ENCODE data around the gene RAC2. TPM values are rescaled to one million over a fixed set of nuclear protein-coding genes. Genes with fewer than 3 reads are reported as not detected.

The RAC2 gene
- total and polyA plus RNA-seq, 2 of the 8 experiments (the other 6 are each of a cell fraction or from before 2014, with no cell fraction given), result 2.3 to 4.3 TPM

DNA sequence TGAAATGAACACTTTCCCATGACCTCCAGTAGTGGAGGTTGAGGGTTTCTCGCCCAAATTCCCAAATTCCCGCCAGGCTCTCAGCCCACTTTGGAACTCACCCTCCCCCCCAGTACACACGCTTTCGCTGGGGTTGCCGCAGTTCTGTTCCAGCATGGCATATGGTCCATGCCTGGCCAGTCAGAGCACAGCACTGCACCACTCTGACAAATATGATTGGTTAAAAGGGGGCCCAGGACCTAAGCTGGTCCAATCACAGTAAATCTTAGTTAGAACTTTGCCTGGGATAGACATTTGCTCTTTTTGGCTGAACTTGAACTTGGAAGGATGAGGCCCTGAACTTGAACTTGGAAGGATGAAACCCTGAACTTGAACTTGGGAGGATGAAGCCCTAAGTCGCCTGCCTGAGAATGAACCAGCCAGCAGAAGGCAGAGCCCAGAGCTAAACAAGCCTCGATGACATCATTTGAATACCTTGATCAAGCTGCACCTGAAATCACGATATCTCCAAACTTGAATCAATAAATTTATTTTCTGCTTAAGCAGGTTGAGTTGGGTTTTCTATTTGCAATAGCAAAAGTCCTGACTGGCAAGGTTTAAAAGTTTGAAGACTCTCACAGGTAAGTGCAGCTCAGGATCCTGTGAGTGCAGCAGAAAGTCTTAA, 19.2 kb downstream of the RAC2 start:
- Histone ChIP-seq H2BK5ac (ENCODE audit: low read depth, low read length) (no peak overlapping the region), H3K4ac (replicated peaks; ENCODE audit: insufficient read length, low read depth, low read length) (no peak overlapping the region), H3K27ac (ENCODE audit: low read depth, low read length) (no peak overlapping the region), H4K20me1 (replicated peaks in 1 of 2; ENCODE audit: control insufficient read depth in 1 of 2, insufficient read depth in 2 of 2, low read length in 2 of 2) (no peaks in the 10 kb centered on the region), H2BK120ac (replicated peaks; ENCODE audit: low read depth, low read length) (no peak overlapping the region), H3K27me3 (replicated peaks in 1 of 4; ENCODE audit: control insufficient read depth in 3 of 4, extremely low read depth in 1 of 4, insufficient read depth in 3 of 4, low read length in 3 of 4) (no peaks in the 10 kb centered on the region), H3K9ac (replicated peaks in 1 of 4; ENCODE audit: extremely low read depth in 1 of 4, low read depth in 3 of 4, low read length in 3 of 4) (no peak overlapping the region), H3K79me2 (ENCODE audit: control insufficient read depth in 1 of 2, insufficient read depth in 2 of 2, low read length in 2 of 2) (no peaks in the 10 kb centered on the region), H2AK5ac (ENCODE audit: low read depth, low read length) (no peak overlapping the region), H2BK15ac (ENCODE audit: low read length) (no peak overlapping the region), H3K4me3 (ENCODE audit: extremely low read depth in 1 of 4, insufficient read depth in 2 of 4, low read depth in 3 of 4, low read length in 4 of 4) (no peak overlapping the region), H3K36me3 (ENCODE audit: control insufficient read depth in 2 of 4, insufficient read depth in 4 of 4, low read length in 3 of 4) (no peaks in the 10 kb centered on the region), H2BK20ac (ENCODE audit: low read length) (no peak overlapping the region), H3K56ac (replicated peaks; ENCODE audit: insufficient read length, low read depth, low read length) (no peak overlapping the region), H3K23me2 (ENCODE audit: low read depth, low read length) (peaks cover 2% of the 10 kb centered on the region; the same call in 1 of the 2 replicates), H3K18ac (ENCODE audit: extremely low read depth, low read length) (no peak overlapping the region), H3K4me1 (replicated peaks in 1 of 4; ENCODE audit: control insufficient read depth in 3 of 4, insufficient read depth in 4 of 4, low read length in 3 of 4) (no peaks in the 10 kb centered on the region), H4K8ac (ENCODE audit: extremely low read depth, insufficient read depth, low read length) (no peak overlapping the region), H3K4me2 (ENCODE audit: insufficient read depth in 1 of 2, low read depth in 2 of 2, low read length in 2 of 2) (no peak overlapping the region), H2AFZ (ENCODE audit: low read length) (no peak overlapping the region), H4K91ac (replicated peaks; ENCODE audit: insufficient read length, low read length) (no peak overlapping the region), H2BK12ac (ENCODE audit: low read depth, low read length) (no peak overlapping the region), H4K5ac (ENCODE audit: insufficient read length, low read depth, low read length) (no peak overlapping the region), H3K79me1 (ENCODE audit: low read depth, low read length) (no peaks in the 10 kb centered on the region), H3K23ac (ENCODE audit: insufficient read length) (no peak overlapping the region), H3K9me3 (ENCODE audit: insufficient read depth in 2 of 2, low read depth in 1 of 2, low read length in 1 of 2) (no peaks in the 10 kb centered on the region; a peak in 1 of 4 replicates), H3K14ac (ENCODE audit: insufficient read length) (no peak overlapping the region)
- 91% methylated on average over 8 of the region's 8 CpGs; no CpG with 5 or more reads in 1 of the 2 experiments for WGBS, 2 experiments (ENCODE audit: extremely low coverage in 1 of 2, insufficient coverage in 1 of 2, insufficient read length in 1 of 2, insufficient replicate concordance in 2 of 2, low coverage in 1 of 2, low lambda C conversion rate in 2 of 2, missing lambda C conversion rate in 1 of 2)
- no peak for DNase-seq (ENCODE audit: low read depth in 1 of 2, low spot score in 2 of 2)
- POLR2A ChIA-PET (ENCODE audit: partially characterized antibody), result interaction anchor here (1.1 to 1.6 kb wide), 2 partner anchors 9 to 16 kb away, joined by 3 to 7 read pairs; no protein-coding TSS in a partner anchor
- TF ChIP-seq SP2 (IDR thresholded peaks at IDR 0.05; ENCODE audit: low read length), result no peak
- no peak for TF ChIP-seq CREB1 (IDR thresholded peaks at IDR 0.05)
- TF ChIP-seq FOSL1 (IDR thresholded peaks at IDR 0.05; ENCODE audit: insufficient read depth, low read depth, low read length), result no peak
- TF ChIP-seq RAD21 (IDR thresholded peaks at IDR 0.05 in 1 of 2, conservative IDR thresholded peaks at IDR 0.05 in 1 of 2; ENCODE audit: low read depth in 2 of 2, low read length in 2 of 2), result no peak
- no peak for TF ChIP-seq KDM1A (IDR thresholded peaks at IDR 0.05; ENCODE audit: borderline replicate concordance, low read length)
- CTCF ChIA-PET (ENCODE audit: partially characterized antibody), result interaction anchor here (0.5 to 3.3 kb wide), 8 partner anchors 8 to 64 kb away, joined by 3 to 22 read pairs (median 4); no protein-coding TSS in a partner anchor
- no peak for FAIRE-seq
